ENCODE data around the gene SMPDL3A.
"Not testable (repeated sequence)": the region's sequence is repeated elsewhere in the genome, so short reads cannot be mapped to it uniquely, and the experiment has no call there.

Gene SMPDL3A, protein sequence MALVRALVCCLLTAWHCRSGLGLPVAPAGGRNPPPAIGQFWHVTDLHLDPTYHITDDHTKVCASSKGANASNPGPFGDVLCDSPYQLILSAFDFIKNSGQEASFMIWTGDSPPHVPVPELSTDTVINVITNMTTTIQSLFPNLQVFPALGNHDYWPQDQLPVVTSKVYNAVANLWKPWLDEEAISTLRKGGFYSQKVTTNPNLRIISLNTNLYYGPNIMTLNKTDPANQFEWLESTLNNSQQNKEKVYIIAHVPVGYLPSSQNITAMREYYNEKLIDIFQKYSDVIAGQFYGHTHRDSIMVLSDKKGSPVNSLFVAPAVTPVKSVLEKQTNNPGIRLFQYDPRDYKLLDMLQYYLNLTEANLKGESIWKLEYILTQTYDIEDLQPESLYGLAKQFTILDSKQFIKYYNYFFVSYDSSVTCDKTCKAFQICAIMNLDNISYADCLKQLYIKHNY

DNA sequence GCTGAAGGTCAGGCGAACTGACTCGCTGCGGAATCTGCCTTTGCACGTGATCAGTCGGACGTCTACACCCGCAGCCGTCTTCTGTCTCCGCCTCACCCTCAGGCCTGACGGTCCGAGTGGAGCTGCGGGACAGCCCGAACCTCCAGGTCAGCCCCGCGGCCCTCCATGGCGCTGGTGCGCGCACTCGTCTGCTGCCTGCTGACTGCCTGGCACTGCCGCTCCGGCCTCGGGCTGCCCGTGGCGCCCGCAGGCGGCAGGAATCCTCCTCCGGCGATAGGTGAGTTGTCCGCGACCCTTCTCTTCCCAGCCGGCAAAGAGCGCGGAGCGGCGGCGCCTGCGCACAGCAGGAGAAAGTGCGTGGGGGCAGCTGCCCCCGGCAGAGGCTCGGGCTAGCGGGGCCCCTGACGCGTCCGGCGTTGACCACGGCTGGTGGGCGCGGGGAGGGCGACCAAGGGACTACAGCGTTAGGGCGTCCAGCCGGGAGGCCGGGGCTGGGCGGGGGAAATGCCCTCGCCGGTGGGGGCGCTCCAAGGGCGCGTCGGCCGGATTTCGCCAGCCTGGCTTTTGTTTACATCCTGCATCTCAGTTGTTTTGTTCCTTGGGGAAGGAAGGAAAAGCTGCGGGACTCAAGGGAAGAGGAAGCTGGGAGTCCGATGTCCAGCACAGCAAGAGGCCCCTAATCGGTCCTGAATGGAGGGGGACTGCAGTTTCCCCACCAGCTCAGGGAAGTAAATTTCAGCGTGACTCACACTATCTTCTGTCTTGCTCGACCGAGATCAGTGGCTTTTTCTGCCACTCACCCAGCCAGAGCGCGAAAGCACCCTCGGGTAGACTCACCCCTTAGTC is at the start of gene SMPDL3A:
Gene SMPDL3A, plus strand, starts transcription at position 77 of the 846 bp plus-strand sequence. Its CDS starts 89 bp downstream, at position 166.
- peak; percentile 89 for DNase-seq (ENCODE audit: low spot score)

GRCh38 chr6:122740091-122740490 is 49.0 kb upstream of the SMPDL3A start:
- DNase-seq (ENCODE audit: low spot score) = no peak

- no peak for DNase-seq (ENCODE audit: low spot score)
These were observed 48.1 kb upstream of the SMPDL3A start for GRCh38 chr6:122740936-122741335.

GRCh38 chr6:122744247-122744646 is 44.8 kb upstream of the SMPDL3A start:
- peak; percentile 22 for DNase-seq (ENCODE audit: low spot score)

DNA sequence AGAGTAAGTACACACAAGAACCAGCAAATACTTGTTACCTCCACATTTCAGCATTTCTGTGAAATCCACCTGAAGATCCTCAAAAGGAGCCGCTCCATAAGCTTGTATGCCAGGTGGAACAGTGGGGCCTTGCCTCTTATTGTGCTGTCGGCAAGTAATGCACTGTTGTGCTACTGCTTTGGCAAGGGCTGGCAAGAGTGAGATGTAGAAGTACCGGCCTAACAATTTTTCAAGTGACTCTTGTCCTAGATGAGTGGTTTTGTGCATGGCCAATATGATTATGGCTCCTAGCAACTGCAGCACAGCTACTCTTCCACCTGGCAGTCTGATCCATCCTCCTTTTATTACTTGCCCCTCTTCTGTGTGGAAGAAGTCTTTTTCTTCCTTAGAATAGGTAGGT is 44.2 kb upstream of the SMPDL3A start:
- not testable (repeated sequence) for DNase-seq (ENCODE audit: low spot score)

DNA sequence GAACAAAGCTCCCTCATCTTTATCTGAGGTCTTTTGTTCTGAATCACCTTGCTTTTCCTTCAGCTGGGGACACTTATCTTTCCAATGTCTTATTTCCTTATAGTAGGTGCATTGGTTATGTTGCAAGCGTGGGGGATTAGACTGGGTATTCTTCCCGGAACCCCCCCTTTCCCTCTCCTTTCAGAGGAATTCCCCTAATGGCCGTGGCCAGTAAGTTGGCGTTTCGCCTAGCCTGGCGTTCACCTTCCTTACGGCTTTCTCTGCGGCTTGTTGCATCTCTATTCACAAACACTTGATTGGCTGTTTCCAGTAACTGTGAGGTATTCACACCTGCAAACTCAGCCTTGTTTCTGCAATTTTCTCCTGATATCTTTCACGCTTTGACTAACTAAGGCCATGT is 42.4 kb upstream of the SMPDL3A start:
- no peak for DNase-seq (ENCODE audit: low spot score)

- DNase-seq (ENCODE audit: low spot score) = no peak
These were observed 41.5 kb upstream of the SMPDL3A start for GRCh38 chr6:122747573-122747972.

GRCh38 chr6:122748945-122749344 is 40.1 kb upstream of the SMPDL3A start:
- DNase-seq (ENCODE audit: low spot score) = not testable (repeated sequence)

GRCh38 chr6:122749451-122750050 is 39.5 kb upstream of the SMPDL3A start:
- no peak for DNase-seq (ENCODE audit: low spot score)

- DNase-seq (ENCODE audit: low spot score) = no peak
These were observed 37.7 kb upstream of the SMPDL3A start for GRCh38 chr6:122751326-122751725.

- no peak for DNase-seq (ENCODE audit: low spot score)
These were observed 36.6 kb upstream of the SMPDL3A start for GRCh38 chr6:122752459-122752858.

DNA sequence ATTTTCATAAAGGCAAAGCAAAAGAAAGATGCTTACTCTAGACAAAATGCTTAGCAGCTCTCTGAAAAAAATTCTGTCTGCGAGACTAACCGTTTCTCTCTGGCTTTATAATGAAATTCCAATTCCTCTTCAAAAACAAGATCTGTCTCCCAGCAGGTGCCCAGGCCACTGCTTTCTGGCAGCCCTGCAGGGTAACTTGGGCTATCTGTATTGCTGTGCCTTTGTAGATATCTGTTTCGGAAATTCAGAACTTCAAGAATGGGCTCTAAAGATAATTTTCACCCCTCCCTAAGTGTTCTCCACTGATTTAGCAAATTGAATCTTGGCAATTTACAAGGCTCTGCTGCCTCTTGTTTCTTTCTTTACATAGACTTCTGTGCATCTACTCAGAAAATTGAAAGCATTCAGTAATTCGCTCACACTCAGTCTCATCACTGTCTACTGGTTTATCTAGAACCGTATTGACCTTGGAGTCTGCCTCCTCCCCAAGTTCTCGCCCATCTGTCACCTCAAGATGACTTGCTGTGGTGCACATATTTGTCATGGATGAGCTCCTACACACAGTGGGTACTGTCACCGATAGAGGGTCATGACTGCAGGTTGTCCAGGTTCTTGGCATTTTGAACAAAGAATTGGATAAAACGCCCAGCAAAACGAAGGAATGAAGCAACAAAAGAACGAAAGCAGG is 35.9 kb upstream of the SMPDL3A start:
- DNase-seq (ENCODE audit: low spot score) = no peak

DNA sequence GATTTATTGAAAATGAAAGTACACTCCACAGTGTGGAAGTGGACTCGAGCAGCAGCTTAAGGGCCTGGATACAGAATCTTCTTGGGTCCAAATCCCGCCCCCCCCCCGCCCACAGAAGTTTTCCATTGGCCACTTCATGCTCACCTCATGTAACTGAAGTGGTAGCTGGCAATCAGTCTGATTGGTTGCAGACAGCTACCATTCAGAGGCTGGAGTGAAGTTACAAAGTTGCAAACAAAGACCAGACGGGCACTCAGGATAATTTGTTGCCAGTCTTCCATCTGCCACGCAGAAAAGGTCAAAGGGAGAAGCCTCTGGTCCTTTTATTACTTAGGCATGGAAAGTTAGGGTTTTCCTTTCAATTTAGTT is 35.4 kb upstream of the SMPDL3A start:
- no peak for DNase-seq (ENCODE audit: low spot score)

GRCh38 chr6:122754191-122754731 is 34.8 kb upstream of the SMPDL3A start:
- no peak for DNase-seq (ENCODE audit: low spot score)

- no peak for DNase-seq (ENCODE audit: low spot score)
These were observed 33.2 kb upstream of the SMPDL3A start for GRCh38 chr6:122755901-122756300.

- DNase-seq (ENCODE audit: low spot score) = no peak
These were observed 30.1 kb upstream of the SMPDL3A start for GRCh38 chr6:122758927-122759334.

GRCh38 chr6:122760330-122760729 is 28.7 kb upstream of the SMPDL3A start:
- DNase-seq (ENCODE audit: low spot score) = no peak

DNA sequence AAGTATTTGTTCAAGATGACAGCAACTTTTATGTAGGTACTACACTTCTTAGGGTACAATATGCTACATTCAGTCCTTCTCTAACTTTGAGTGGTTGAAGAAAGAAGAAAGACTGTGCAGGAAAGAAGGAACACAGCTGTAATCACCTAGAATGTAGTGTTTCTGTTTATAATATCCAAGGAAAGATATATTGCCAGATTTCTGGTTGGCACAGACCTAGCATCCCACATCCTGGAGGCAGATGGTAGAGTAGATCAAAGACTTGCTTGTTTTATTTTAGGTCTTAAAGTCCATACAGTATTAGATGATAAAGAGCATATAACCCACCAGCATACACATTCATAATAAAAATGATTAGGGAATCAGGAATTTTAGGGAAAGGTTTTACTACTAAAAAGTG is 22.8 kb upstream of the SMPDL3A start:
- DNase-seq (ENCODE audit: low spot score) = no peak

GRCh38 chr6:122770835-122771601 is 18.0 kb upstream of the SMPDL3A start:
- DNase-seq (ENCODE audit: low spot score) = peak; percentile 31

- DNase-seq (ENCODE audit: low spot score) = no peak
These were observed 16.2 kb upstream of the SMPDL3A start for GRCh38 chr6:122772724-122773415.

All from D341Med (cell line).